ENCODE results near the gene TOR4A. TPM values are rescaled to one million over a fixed set of nuclear protein-coding genes. Genes with fewer than 3 reads are reported as not detected.
A peak's percentile ranks its signal among the peaks of the same experiment; 100 is the strongest.

TOR4A gene
- total and polyA plus RNA-seq, 5 donors from 2014 or later: 2.6 to 6.1 (median 4.1) TPM

DNA sequence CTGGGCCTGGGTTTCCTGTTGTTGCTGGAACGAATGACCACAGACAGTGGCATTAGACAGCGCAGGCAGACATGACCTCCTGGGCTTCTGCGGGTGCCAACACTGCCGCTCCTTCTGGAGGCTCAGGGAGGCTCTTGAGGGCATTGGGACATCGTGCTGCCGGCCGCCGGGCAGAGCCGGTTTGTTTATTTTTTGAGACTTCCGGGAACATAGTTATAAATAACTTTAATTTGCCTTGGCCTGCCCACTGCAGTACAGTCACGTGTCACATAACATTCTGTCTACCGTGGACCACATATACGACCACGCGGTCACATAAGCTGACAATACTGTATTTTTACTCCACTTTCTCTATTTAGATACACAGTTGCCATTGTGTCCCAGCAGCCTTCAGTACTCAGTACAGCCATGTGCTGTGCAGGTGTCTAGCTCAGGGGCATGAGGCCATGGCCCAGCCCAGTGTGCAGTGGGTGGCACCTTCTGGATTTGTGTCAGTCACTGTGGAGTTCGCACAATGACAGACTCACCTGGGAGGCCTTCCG is 8.2 kb upstream of the TOR4A start:
- no peak for DNase-seq
- no peak for ATAC-seq (ENCODE audit: low read depth in 2 of 2)
- H3K27me3 ChIP-seq (ENCODE audit: control insufficient read depth, insufficient read depth, low read length): no peaks in the 10 kb centered on the region
- H3K4me1 ChIP-seq (ENCODE audit: control insufficient read depth, insufficient read depth, low read length, poor library complexity, severe bottlenecking): peaks cover 4% of the 10 kb centered on the region
- no peaks in the 10 kb centered on the region for H3K9me3 ChIP-seq (ENCODE audit: control insufficient read depth in 2 of 2, low read length in 2 of 2)
- H3K4me1 Mint-ChIP-seq: peaks cover 0 to 15% (median 6%) of the 10 kb centered on the region in 4 donors
- H3K9me3 Mint-ChIP-seq: no peaks in the 10 kb centered on the region
- H3K4me3 Mint-ChIP-seq: no peak overlapping the region
- peak overlapping the region in 1 of 3 donors; percentile 48 for H3K27ac Mint-ChIP-seq
- H3K27ac ChIP-seq (ENCODE audit: insufficient read depth, low read length, poor library complexity, severe bottlenecking): no peak overlapping the region
- peaks cover 14% of the 10 kb centered on the region for H3K36me3 Mint-ChIP-seq
- peaks cover 22% of the 10 kb centered on the region for H3K36me3 ChIP-seq (ENCODE audit: control insufficient read depth, insufficient read depth, low read length)
- no peak overlapping the region for H3K4me3 ChIP-seq (ENCODE audit: low read depth, low read length)
- no peaks in the 10 kb centered on the region for H3K27me3 Mint-ChIP-seq

DNA sequence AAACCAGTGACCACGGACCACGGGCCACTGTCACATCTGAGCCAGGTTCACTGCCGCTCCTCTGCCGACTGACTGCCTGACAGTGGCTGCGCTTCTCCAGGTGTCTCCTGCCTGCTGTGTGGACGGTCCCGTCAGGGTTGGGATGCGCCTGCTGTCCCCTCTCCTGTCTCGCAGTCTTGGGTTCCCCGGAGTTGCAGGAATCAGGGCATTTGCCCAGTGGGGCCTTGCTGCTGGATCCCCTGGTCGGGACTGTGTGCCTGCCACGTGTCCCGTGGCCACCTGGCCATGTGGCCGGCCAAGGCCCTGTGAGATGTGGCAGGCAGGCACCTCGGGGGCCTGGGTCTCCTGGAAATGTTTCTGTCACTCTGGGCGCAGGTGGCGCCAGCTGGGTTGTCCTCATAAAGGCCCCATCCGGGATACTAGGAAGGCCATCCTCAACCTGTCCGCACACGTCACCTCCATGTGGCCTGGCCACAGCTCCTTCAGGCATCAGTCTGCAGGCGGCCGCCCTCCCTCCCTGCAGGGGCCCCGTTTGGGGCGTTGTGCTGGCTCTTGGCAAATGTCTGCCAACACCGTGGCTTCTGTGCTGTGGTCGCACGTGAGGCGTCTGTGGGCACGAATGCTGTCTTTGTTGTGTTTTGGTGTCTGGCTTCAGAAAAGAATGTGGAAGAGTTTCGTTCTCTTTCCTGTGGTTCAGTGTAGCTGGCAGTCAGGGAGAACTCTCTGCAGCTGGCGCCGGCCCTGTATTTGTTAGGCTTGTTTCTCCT is 6.4 kb upstream of the TOR4A start:
- Mint-ChIP-seq H3K4me1 (peaks cover 0 to 21% (median 6%) of the 10 kb centered on the region in 4 donors), H3K27me3 (no peaks in the 10 kb centered on the region), H3K9me3 (no peaks in the 10 kb centered on the region), H3K36me3 (peaks cover 14% of the 10 kb centered on the region), H3K4me3 (no peak overlapping the region), H3K27ac (no peak overlapping the region)
- Histone ChIP-seq H3K27ac (ENCODE audit: insufficient read depth, low read length, poor library complexity, severe bottlenecking) (no peak overlapping the region), H3K4me1 (ENCODE audit: control insufficient read depth, insufficient read depth, low read length, poor library complexity, severe bottlenecking) (peaks cover 4% of the 10 kb centered on the region), H3K36me3 (ENCODE audit: control insufficient read depth, insufficient read depth, low read length) (peaks cover 16% of the 10 kb centered on the region), H3K9me3 (ENCODE audit: control insufficient read depth in 2 of 2, low read length in 2 of 2) (no peaks in the 10 kb centered on the region), H3K4me3 (ENCODE audit: low read depth, low read length) (no peak overlapping the region), H3K27me3 (ENCODE audit: control insufficient read depth, insufficient read depth, low read length) (no peaks in the 10 kb centered on the region)
- ATAC-seq (ENCODE audit: low read depth in 2 of 2) (no peak), DNase-seq (peak in 1 of 3 donors; percentile 39)

DNA sequence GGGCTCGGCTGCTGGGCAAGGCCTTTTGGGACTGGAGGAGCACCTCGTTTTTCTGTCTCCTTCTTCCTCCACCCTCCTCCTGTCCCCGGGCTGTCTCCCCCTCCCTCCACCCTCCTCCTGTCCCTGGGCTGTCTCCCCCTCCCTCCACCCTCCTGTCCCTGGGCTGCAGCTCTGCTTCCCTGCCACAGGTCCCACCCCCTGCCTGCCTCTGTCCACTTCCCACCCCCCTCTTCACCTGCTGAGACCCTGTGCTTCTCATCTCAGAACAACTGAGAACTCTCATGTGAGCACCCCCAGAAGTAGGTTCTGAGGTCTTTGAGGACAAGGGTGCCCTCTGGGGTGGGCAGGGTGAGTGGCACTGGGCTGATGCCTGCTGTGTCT is 5.8 kb upstream of the TOR4A start:
- Histone ChIP-seq H3K36me3 (ENCODE audit: control insufficient read depth, insufficient read depth, low read length) (peaks cover 12% of the 10 kb centered on the region), H3K9me3 (ENCODE audit: control insufficient read depth in 2 of 2, low read length in 2 of 2) (no peaks in the 10 kb centered on the region), H3K27me3 (ENCODE audit: control insufficient read depth, insufficient read depth, low read length) (no peaks in the 10 kb centered on the region), H3K27ac (ENCODE audit: insufficient read depth, low read length, poor library complexity, severe bottlenecking) (no peak overlapping the region), H3K4me1 (ENCODE audit: control insufficient read depth, insufficient read depth, low read length, poor library complexity, severe bottlenecking) (peaks cover 8% of the 10 kb centered on the region), H3K4me3 (ENCODE audit: low read depth, low read length) (no peak overlapping the region)
- Mint-ChIP-seq H3K36me3 (peaks cover 14% of the 10 kb centered on the region), H3K27ac (no peak overlapping the region), H3K4me3 (no peak overlapping the region), H3K27me3 (no peaks in the 10 kb centered on the region), H3K4me1 (peaks cover 0 to 24% (median 7%) of the 10 kb centered on the region in 4 donors), H3K9me3 (no peaks in the 10 kb centered on the region)
- DNase-seq (no peak), ATAC-seq (ENCODE audit: low read depth in 2 of 2) (no peak)

DNA sequence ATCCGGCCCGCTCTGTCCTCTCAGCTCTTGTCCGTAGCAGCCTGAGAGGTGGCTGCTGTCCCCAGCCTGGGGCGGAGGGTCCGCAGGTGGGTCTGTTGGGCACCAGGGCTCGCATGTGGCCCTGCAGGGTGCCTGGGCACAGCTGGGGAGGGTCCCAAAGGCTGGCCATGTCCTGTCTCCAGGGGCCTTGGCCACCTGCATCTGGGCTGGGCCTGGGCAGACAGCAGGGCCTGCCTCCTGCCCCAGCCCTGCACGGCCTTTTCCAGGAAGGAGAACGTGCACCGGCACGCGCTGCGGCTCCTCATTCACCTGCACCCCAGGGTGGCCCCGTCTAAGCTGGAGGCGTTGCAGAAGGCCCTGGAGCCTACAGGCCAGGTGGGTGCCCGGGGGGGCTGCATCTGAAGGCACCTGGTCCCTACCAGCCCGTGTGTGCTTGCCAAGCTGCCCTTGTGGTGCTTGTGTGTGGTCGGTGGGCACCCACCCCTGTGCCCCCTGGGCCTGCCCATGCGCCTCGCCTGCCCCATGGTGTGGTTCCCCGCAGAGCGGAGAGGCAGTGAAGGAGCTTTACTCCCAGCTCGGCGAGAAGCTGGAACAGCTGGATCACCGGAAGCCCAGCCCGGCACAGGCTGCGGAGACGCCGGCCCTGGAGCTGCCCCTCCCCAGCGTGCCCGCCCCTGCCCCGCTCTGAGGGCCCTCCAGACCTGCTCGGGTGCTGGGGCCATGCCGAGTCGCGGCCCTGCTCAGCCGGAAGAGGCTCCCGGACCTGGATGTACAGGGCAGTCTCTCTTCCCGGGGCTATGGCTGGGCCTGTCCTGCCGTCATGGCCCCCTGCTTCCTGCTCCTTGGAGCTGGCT is 5.1 kb upstream of the TOR4A start:
- Histone ChIP-seq H3K9me3 (ENCODE audit: control insufficient read depth in 2 of 2, low read length in 2 of 2) (no peaks in the 10 kb centered on the region), H3K27ac (ENCODE audit: insufficient read depth, low read length, poor library complexity, severe bottlenecking) (no peak overlapping the region), H3K36me3 (ENCODE audit: control insufficient read depth, insufficient read depth, low read length) (peaks cover 12% of the 10 kb centered on the region), H3K4me1 (ENCODE audit: control insufficient read depth, insufficient read depth, low read length, poor library complexity, severe bottlenecking) (peaks cover 16% of the 10 kb centered on the region), H3K4me3 (ENCODE audit: low read depth, low read length) (no peak overlapping the region), H3K27me3 (ENCODE audit: control insufficient read depth, insufficient read depth, low read length) (no peaks in the 10 kb centered on the region)
- H3K4me3 Mint-ChIP-seq: no peak overlapping the region
- H3K4me1 Mint-ChIP-seq: peaks cover 0 to 29% (median 9%) of the 10 kb centered on the region in 4 donors
- DNase-seq (no peak), ATAC-seq (ENCODE audit: low read depth in 2 of 2) (no peak)
- H3K27me3 Mint-ChIP-seq: no peaks in the 10 kb centered on the region
- H3K27ac Mint-ChIP-seq: no peak overlapping the region
- H3K36me3 Mint-ChIP-seq: peaks cover 14% of the 10 kb centered on the region
- no peaks in the 10 kb centered on the region for H3K9me3 Mint-ChIP-seq

DNA sequence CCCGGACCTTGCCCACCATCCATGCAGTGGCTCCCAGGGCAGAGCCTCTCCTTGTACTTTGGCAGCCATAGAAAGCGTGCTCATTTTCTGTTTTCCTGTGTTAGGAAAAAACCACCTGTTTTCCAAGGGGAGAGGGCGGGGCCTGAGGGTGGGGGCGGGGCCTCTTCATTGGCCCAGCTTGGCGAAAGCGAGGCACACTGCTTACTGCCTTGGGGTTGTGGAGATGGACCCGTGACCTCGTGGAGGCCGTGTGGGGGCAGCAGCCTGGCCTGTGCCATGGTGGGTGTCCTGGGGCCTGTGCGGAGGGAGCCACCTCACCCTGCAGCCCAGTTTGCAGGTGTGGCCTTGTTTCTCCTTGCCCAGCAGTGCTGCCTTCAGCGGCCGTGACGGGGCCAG is 4.4 kb upstream of the TOR4A start:
- peaks cover 0 to 31% (median 9%) of the 10 kb centered on the region in 4 donors for H3K4me1 Mint-ChIP-seq
- no peak overlapping the region for H3K4me3 ChIP-seq (ENCODE audit: low read depth, low read length)
- H3K9me3 ChIP-seq (ENCODE audit: control insufficient read depth in 2 of 2, low read length in 2 of 2): no peaks in the 10 kb centered on the region
- no peaks in the 10 kb centered on the region for H3K9me3 Mint-ChIP-seq
- no peaks in the 10 kb centered on the region for H3K27me3 Mint-ChIP-seq
- H3K27ac Mint-ChIP-seq: no peak overlapping the region
- peaks cover 14% of the 10 kb centered on the region for H3K36me3 Mint-ChIP-seq
- H3K4me1 ChIP-seq (ENCODE audit: control insufficient read depth, insufficient read depth, low read length, poor library complexity, severe bottlenecking): peaks cover 20% of the 10 kb centered on the region
- no peak for ATAC-seq (ENCODE audit: low read depth in 2 of 2)
- H3K4me3 Mint-ChIP-seq: no peak overlapping the region
- no peak overlapping the region for H3K27ac ChIP-seq (ENCODE audit: insufficient read depth, low read length, poor library complexity, severe bottlenecking)
- no peak for DNase-seq
- no peaks in the 10 kb centered on the region for H3K27me3 ChIP-seq (ENCODE audit: control insufficient read depth, insufficient read depth, low read length)
- peaks cover 12% of the 10 kb centered on the region for H3K36me3 ChIP-seq (ENCODE audit: control insufficient read depth, insufficient read depth, low read length)

DNA sequence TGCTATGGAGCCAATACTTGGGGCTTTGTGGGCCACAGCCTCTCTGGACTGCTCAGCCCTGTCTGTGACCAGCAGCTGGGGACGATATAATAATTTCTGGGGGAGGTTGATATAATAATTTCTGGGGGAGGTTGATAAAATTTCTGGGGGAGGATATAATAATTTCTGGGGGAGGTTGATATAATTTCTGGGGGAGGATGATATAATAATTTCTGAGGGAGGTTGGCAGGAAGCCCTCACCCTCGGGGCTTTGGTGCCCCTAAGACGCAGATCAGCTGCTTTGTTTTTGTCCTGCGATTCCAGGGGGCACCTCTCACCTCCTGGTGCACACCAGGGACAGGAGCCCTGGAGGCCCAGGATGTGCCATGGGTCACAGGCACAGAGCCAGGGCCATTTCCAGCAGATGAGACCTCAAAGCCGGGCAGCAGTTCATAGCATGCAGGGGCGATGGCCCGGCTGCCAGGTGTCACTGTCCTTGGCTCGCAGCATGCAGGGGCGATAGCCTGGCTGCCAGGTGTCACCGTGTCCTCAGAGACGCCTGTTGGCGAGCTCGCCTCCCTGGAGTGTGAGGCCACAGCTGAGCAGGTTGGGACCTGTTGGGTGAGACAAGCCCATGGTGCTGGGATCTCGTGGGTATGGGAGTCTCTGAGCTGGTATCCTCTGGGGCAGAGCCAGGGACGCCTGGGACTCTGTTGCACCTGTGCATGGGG is 3.8 kb upstream of the TOR4A start:
- H3K4me1 ChIP-seq (ENCODE audit: control insufficient read depth, insufficient read depth, low read length, poor library complexity, severe bottlenecking): peaks cover 25% of the 10 kb centered on the region
- no peak overlapping the region for H3K4me3 ChIP-seq (ENCODE audit: low read depth, low read length)
- H3K4me1 Mint-ChIP-seq: peaks cover 0 to 27% (median 7%) of the 10 kb centered on the region in 4 donors

DNA sequence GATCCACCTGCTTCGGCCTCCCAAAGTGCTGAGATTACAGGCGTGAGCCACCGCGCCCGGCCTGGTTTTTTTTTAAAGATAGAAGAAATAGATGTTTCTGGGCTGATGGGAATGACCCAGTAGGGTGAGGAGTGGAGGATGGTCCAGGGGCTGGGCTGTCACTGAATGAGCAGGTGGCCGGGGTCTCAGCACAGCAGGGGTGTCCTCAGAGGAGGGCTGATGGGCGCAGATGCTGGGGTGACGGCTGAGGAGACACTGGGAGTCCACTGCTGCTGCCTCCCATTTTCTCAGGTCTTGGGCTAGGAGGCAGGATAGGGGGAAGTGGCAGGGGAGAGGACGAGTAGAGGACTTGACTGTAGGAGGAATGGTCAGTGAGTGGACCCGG is 2.3 kb upstream of the TOR4A start:
- Histone ChIP-seq H3K27ac (ENCODE audit: insufficient read depth, low read length, poor library complexity, severe bottlenecking) (no peak overlapping the region), H3K4me1 (ENCODE audit: control insufficient read depth, insufficient read depth, low read length, poor library complexity, severe bottlenecking) (peaks cover 29% of the 10 kb centered on the region), H3K36me3 (ENCODE audit: control insufficient read depth, insufficient read depth, low read length) (peaks cover 3% of the 10 kb centered on the region), H3K27me3 (ENCODE audit: control insufficient read depth, insufficient read depth, low read length) (no peaks in the 10 kb centered on the region), H3K4me3 (ENCODE audit: low read depth, low read length) (no peak overlapping the region), H3K9me3 (ENCODE audit: control insufficient read depth in 2 of 2, low read length in 2 of 2) (no peaks in the 10 kb centered on the region)
- Mint-ChIP-seq H3K4me3 (peak overlapping the region in 3 of 4 donors; percentile 15 to 50 (median 32)), H3K27me3 (no peaks in the 10 kb centered on the region), H3K4me1 (peaks cover 0 to 27% (median 5%) of the 10 kb centered on the region in 4 donors), H3K9me3 (no peaks in the 10 kb centered on the region), H3K36me3 (no peaks in the 10 kb centered on the region), H3K27ac (peak overlapping the region in 2 of 3 donors; percentile 32 to 83)
- ATAC-seq (ENCODE audit: low read depth in 2 of 2) (no peak), DNase-seq (no peak)

More for the DNA sequence above, 3.8 kb upstream of the TOR4A start:
- Mint-ChIP-seq H3K27ac (no peak overlapping the region), H3K9me3 (no peaks in the 10 kb centered on the region), H3K4me3 (no peak overlapping the region), H3K27me3 (no peaks in the 10 kb centered on the region), H3K36me3 (peaks cover 10% of the 10 kb centered on the region)
- Histone ChIP-seq H3K27me3 (ENCODE audit: control insufficient read depth, insufficient read depth, low read length) (no peaks in the 10 kb centered on the region), H3K9me3 (ENCODE audit: control insufficient read depth in 2 of 2, low read length in 2 of 2) (no peaks in the 10 kb centered on the region), H3K36me3 (ENCODE audit: control insufficient read depth, insufficient read depth, low read length) (peaks cover 9% of the 10 kb centered on the region), H3K27ac (ENCODE audit: insufficient read depth, low read length, poor library complexity, severe bottlenecking) (no peak overlapping the region)
- ATAC-seq (ENCODE audit: low read depth in 2 of 2) (no peak), DNase-seq (no peak)
